Measurements from ENCODE around the gene ARHGEF4.

GRCh38 chr2:130831356-130831755 lies 5.4 kb upstream of the ARHGEF4 start:
- TF ChIP-seq POLR2A (IDR thresholded peaks at IDR 0.05) (no peak), CTCF (IDR thresholded peaks at IDR 0.05) (no peak)

Measured in heart left ventricle (tissue), 13 donors.